DMS53 (cell line): ENCODE data around the gene DEFB114.

ENCODE experiments used
- DNase-seq: peaks from one replicate; lab custom pipeline; 2025; lab: John Stamatoyannopoulos, UW

DEFB114 gene

GRCh38 chr6:49935387-49935786, 28.6 kb downstream of the DEFB114 start:
- DNase-seq: no peak

- no peak for DNase-seq
Observed at GRCh38 chr6:49934770-49935169, 29.2 kb downstream of the DEFB114 start.

GRCh38 chr6:49933526-49933925, 30.4 kb downstream of the DEFB114 start:
- DNase-seq: no peak

DNA sequence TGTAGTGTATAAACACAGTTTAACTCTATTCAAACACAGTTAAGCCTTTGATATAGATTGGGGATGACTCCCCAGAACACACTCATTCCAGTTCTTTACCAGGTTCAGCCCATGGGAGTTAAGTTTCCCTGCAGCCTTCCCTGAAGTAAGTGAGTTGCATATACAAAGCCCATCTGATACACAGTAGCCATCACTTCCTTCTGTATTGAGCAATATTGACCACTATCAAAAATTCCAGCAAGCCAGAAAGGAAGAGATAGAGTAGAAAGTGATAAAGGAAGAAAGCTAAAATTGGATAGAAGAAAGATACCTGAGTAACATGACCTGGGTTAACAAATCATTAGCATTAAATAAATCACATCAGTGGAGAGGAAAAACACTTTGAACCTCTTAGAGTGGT, 34.6 kb downstream of the DEFB114 start:
- no peak for DNase-seq

GRCh38 chr6:49923826-49924225, 40.1 kb downstream of the DEFB114 start:
- peak; percentile 11 for DNase-seq

GRCh38 chr6:49919935-49920644, 43.9 kb downstream of the DEFB114 start:
- no peak for DNase-seq

- no peak for DNase-seq
Observed at GRCh38 chr6:49919261-49919660, 44.7 kb downstream of the DEFB114 start.

GRCh38 chr6:49918787-49919186, 45.2 kb downstream of the DEFB114 start:
- no peak for DNase-seq

DNA sequence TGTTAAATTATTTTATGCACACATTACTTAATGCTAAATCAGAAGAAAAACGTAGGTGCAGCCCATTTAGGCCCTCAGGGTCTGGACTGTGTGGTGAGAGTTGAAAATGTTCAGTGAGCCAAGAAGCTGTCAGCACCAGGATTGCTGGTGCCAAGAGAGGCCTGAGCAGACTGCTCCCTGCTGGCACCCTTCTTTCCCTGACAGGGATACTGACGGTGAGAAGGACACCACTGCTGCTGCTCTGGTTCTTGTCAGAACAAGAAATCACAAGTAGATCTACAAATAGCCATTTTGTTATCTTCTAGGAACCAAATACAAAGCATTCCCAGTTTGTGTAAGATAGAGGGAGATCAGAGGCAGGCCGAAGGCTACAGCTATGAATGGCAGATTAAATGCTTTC, 48.9 kb downstream of the DEFB114 start:
- peak; percentile 4 for DNase-seq

- peak; percentile 91 for DNase-seq
Observed at GRCh38 chr6:49913636-49914375, 50.2 kb downstream of the DEFB114 start.

DNA sequence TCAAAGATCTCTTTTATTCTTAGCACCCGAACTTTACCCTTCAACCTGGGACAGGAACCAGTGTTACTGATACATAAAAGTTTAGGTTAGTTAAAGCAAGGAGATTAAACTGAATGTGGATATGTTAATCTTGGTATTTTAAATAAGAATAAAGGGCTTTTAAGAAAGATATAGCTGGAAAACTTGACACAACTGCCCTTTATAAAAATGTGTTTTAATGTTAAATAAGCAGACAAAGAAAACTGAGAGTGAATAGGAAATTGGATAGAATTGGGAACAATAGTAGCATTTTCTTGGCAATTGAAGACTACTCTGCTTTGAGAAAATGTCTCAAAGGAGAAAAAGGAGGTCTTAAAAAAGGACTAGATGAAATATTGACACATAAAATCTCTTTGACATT, 51.8 kb downstream of the DEFB114 start:
- no peak for DNase-seq

DNA sequence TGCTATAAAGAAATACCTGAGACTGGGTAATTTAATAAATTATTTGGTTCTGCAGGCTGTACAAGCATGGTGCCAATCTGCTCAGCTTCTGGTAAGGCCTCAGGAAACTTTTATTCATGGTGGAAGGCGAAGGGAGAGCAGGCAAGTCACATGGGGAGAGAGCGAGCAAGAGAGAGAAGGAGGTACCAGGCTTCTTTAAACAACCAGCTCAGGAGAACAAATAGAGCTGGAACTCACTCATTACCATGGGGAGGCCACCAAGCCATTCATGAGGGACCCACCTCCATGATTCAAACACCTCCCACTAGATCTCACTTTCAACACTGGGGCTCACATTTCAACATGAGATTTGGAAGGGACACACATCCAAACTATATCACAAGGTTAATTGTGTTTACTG, 52.7 kb downstream of the DEFB114 start:
- DNase-seq: no peak
